GM18868 (cell line): ENCODE data around the gene ZSWIM5.
"Not testable (repeated sequence)": the region's sequence is repeated elsewhere in the genome, so short reads cannot be mapped to it uniquely, and the experiment has no call there.

Experiments
- ATAC-seq: cut with Tn5 transposase; IDR thresholded peaks from one replicate; pipeline ENCODE4 v1.9.1; 2021; ENCODE audit warnings: mild to moderate bottlenecking, moderate library complexity; ENCODE audit not compliant: unreplicated experiment

Gene ZSWIM5

GRCh38 chr1:45097944-45098343, 108.5 kb downstream of the ZSWIM5 start:
- ATAC-seq: no peak

- ATAC-seq: no peak
These were observed 109.3 kb downstream of the ZSWIM5 start for GRCh38 chr1:45097079-45097478.

- no peak for ATAC-seq
These were observed 111.0 kb downstream of the ZSWIM5 start for GRCh38 chr1:45095450-45095849.

- ATAC-seq: not testable (repeated sequence)
These were observed 112.0 kb downstream of the ZSWIM5 start for GRCh38 chr1:45094371-45094770.

GRCh38 chr1:45093334-45093733, 113.1 kb downstream of the ZSWIM5 start:
- ATAC-seq: no peak

GRCh38 chr1:45089711-45090110, 116.7 kb downstream of the ZSWIM5 start:
- no peak for ATAC-seq

- ATAC-seq: no peak
These were observed 121.8 kb downstream of the ZSWIM5 start for GRCh38 chr1:45084562-45084961.

GRCh38 chr1:45079533-45079932, 126.9 kb downstream of the ZSWIM5 start:
- ATAC-seq: no peak

- ATAC-seq: not testable (repeated sequence)
These were observed 129.4 kb downstream of the ZSWIM5 start for GRCh38 chr1:45076959-45077358.

- no peak for ATAC-seq
These were observed 134.8 kb downstream of the ZSWIM5 start for GRCh38 chr1:45071567-45071966.

GRCh38 chr1:45067806-45068205, 138.6 kb downstream of the ZSWIM5 start:
- ATAC-seq: no peak

GRCh38 chr1:45065083-45065482, 141.3 kb downstream of the ZSWIM5 start:
- ATAC-seq: no peak

GRCh38 chr1:45062463-45062862, 143.9 kb downstream of the ZSWIM5 start:
- ATAC-seq: not testable (repeated sequence)

GRCh38 chr1:45059829-45060228, 146.6 kb downstream of the ZSWIM5 start:
- no peak for ATAC-seq

- no peak for ATAC-seq
These were observed 148.9 kb downstream of the ZSWIM5 start for GRCh38 chr1:45057542-45057941.

- ATAC-seq: peak; percentile 44
These were observed 155.2 kb downstream of the ZSWIM5 start for GRCh38 chr1:45051005-45051772.

- ATAC-seq: no peak
These were observed 159.4 kb downstream of the ZSWIM5 start for GRCh38 chr1:45047032-45047431.

GRCh38 chr1:45044916-45045315, 161.5 kb downstream of the ZSWIM5 start:
- ATAC-seq: no peak

- ATAC-seq: no peak
These were observed 163.3 kb downstream of the ZSWIM5 start for GRCh38 chr1:45043094-45043493.

GRCh38 chr1:45040297-45040696, 166.1 kb downstream of the ZSWIM5 start:
- ATAC-seq: no peak

- ATAC-seq: no peak
These were observed 167.6 kb downstream of the ZSWIM5 start for GRCh38 chr1:45038661-45039364.

GRCh38 chr1:45038240-45038639, 168.2 kb downstream of the ZSWIM5 start:
- ATAC-seq: no peak
